OCI-LY7 (cell line): ENCODE results near the gene AATF.

Source experiments
- EZH2phosphoT487 ChIP-seq: fragments of 200-600 bp; sonication (generic); IDR thresholded peaks from 2 replicates; pipeline ENCODE4 v1.6.1; 2018; ENCODE audit warnings: low read depth, borderline replicate concordance, mild to moderate bottlenecking, mixed run types, antibody characterized with exemption, low read length, moderate library complexity, mixed read lengths
- TF ChIP-seq, protein P1 (sequence below): fragments of 200-600 bp; sonication (generic); conservative IDR thresholded peaks from 2 replicates; pipeline ENCODE4 v1.5.1; 2014; ENCODE audit warnings: mild to moderate bottlenecking, antibody characterized with exemption, low read length, moderate library complexity, mixed read lengths

DNA sequence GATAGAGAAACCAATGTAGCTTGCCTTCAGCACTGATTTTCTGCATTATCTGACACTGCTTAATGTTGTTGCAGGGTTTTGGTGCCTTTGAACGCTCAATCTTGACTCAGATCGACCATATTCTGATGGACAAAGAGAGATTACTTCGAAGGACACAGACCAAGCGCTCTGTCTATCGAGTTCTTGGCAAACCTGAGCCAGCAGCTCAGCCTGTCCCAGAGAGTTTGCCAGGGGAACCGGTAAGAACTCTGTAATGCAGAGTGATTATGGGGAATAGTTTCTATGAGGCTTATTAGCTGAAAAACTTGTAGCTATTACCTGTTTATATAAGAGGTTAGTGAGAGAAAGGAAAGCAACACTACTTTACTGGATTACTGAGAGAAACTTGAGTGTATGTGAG is 40.4 kb downstream of the AATF start:
- no peak for TF ChIP-seq EZH2phosphoT487
- TF ChIP-seq, protein P1, sequence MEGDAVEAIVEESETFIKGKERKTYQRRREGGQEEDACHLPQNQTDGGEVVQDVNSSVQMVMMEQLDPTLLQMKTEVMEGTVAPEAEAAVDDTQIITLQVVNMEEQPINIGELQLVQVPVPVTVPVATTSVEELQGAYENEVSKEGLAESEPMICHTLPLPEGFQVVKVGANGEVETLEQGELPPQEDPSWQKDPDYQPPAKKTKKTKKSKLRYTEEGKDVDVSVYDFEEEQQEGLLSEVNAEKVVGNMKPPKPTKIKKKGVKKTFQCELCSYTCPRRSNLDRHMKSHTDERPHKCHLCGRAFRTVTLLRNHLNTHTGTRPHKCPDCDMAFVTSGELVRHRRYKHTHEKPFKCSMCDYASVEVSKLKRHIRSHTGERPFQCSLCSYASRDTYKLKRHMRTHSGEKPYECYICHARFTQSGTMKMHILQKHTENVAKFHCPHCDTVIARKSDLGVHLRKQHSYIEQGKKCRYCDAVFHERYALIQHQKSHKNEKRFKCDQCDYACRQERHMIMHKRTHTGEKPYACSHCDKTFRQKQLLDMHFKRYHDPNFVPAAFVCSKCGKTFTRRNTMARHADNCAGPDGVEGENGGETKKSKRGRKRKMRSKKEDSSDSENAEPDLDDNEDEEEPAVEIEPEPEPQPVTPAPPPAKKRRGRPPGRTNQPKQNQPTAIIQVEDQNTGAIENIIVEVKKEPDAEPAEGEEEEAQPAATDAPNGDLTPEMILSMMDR, result no peak
